Body of pancreas (tissue), 4 donors: ENCODE data around the gene RHOXF1.
"Not testable (repeated sequence)": the region's sequence is repeated elsewhere in the genome, so short reads cannot be mapped to it uniquely, and the experiment has no call there.

Experiments used
- CTCF ChIP-seq, 7 experiments: fragments of 450-650 bp in 4 of 7; fragments of 200-600 bp in 3 of 7; sonication (generic) in 3 of 7; IDR thresholded peaks; one replicate each; pipeline ENCODE4 v1.5.1; 2016 to 2019; ENCODE audit warnings: antibody characterized with exemption in 7 of 7
- POLR2A ChIP-seq, 3 donors: fragments of 450-650 bp; IDR thresholded peaks; one replicate each; pipeline ENCODE4 v1.6.1; 2016; ENCODE audit warnings: antibody characterized with exemption in 3 of 3, mild to moderate bottlenecking in 2 of 3

GRCh38 chrX:120104707-120105106 is 11.0 kb downstream of the RHOXF1 start:
- not testable (repeated sequence) for TF ChIP-seq POLR2A, CTCF (IDR thresholded peaks at IDR 0.05)
